GM19351 (cell line): ENCODE data around the gene RNF212.
"Not testable (repeated sequence)": the region's sequence is repeated elsewhere in the genome, so short reads cannot be mapped to it uniquely, and the experiment has no call there.

Source experiments
- ATAC-seq: cut with Tn5 transposase; IDR thresholded peaks from one replicate; pipeline ENCODE4 v1.9.1; 2021; ENCODE audit warnings: mild to moderate bottlenecking, moderate library complexity; ENCODE audit not compliant: unreplicated experiment

The RNF212 gene

DNA sequence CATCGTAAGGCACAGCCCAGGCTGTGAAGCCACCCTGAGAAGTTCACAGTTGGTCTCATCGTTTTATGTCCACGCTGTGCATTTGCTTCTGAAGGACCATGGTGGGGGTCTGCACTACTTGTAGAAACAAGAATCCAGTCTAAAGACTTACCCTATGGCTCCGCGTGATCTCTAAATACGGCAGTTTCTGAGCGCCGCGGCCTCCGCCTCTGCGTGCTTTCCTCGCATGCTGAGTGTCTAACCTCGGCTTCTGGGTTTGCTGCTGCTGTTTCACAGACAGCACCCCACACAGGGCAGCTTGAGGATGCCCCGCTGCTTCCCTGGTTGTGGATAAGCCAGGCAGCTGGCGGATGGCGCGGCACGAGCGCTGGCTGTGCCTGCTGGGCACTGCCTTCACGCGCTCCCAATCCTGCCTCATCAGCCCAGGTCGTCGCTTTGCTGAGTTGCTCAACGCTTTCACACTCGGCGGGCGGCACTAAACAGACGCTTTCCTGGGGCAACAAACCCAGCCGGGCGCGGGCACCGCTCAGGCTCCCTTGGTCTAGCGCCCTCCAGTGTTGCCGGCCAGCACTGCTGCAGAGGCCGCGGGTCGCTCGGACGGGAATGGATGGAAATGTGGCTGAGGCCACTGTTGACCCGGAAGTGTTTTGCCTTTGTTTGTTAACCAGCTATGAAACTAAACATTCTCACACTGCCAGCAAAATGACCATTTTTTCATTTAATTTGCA, 62.7 kb downstream of the RNF212 start:
- no peak for ATAC-seq

DNA sequence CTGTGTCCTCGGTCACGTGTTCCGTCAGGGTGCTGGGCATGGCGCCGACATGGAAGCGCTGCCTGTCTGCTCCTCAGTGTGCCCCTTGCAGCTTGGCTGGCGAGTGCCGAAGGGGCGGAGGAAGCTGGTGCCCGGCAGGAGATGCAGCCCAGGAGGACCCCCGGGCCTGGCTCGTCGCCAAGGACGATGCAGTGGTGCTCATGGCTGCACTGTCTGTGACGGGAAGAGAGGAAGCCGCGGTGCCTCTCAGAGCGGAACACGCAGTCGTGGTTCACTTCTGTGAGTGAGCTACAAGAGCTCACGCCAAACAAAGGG, 63.8 kb downstream of the RNF212 start:
- ATAC-seq: no peak

DNA sequence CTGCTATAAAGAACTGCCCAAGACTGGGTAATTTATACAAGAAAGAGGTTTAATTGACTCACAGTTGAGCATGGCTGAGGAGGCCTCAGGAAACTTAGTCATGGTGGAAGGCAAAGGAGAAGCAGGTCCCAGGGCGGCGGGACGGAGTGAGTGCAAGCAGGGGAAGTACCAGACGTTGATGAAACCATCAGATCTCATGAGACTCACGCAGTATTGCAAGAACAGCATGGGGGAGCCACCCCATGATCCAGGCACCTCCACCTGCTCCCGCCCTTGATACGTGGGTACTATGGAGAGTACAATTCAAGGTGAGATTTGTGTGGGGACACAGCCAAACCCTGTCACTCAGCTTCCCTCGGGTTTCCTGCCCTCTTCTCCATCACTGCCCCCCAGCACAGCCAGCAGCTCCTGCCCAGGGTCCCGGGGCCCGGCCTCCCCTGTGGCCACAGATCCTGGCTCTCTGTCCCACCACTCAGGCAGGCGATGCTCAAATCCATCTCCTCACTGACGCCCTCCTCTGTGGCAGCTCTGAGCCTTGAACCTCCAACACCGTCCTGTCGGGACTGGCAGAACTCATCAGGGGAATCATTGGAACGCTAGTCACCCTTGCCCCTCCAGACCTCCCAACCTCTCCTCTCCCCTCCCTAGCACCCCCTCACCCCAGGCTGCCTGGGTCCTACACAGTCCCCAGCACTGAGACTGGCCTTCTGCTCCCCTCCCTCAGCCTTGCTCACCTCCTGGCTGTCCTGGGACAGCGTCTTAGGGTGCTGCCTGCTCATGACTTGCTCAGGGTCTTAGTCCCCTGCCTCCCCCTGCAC, 64.4 kb downstream of the RNF212 start:
- no peak for ATAC-seq

DNA sequence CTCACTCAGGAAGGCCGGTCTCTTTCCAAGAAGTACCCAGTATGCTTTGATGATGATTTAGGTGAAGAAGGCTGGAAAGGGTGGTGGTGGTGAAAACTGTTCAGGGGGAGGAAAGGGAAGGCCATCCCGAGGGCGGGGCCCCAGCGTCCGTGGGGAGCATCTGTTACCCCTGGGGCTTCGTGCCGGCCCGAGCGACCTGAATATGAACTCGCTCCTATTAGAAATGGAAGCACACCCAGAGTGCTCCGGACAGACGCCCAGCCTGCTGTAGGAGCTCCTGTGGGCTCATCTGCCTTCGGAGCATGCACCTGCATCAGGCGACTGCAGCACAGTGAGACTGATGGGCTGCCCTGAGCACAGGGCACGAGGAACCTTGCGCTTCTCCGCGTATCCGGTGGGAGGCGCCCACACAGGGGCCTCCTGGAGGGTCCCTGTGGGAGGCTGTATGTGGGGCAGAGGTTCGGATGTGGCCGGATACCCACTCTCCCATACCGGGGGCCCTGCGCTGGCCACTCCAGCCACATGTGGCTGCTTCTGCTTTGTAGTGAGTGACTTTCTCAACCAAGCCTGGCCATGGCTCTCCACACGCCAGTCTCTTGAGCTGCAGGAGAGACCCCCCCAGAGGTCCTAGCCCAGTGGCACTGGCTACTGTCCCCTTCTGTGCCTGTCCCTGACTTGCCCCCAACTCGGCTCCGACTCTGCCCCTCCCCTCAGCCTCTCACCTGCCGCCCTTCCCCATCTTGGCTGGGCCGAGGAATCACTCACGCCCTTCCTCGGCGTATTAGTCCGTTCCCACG, 65.2 kb downstream of the RNF212 start:
- no peak for ATAC-seq

DNA sequence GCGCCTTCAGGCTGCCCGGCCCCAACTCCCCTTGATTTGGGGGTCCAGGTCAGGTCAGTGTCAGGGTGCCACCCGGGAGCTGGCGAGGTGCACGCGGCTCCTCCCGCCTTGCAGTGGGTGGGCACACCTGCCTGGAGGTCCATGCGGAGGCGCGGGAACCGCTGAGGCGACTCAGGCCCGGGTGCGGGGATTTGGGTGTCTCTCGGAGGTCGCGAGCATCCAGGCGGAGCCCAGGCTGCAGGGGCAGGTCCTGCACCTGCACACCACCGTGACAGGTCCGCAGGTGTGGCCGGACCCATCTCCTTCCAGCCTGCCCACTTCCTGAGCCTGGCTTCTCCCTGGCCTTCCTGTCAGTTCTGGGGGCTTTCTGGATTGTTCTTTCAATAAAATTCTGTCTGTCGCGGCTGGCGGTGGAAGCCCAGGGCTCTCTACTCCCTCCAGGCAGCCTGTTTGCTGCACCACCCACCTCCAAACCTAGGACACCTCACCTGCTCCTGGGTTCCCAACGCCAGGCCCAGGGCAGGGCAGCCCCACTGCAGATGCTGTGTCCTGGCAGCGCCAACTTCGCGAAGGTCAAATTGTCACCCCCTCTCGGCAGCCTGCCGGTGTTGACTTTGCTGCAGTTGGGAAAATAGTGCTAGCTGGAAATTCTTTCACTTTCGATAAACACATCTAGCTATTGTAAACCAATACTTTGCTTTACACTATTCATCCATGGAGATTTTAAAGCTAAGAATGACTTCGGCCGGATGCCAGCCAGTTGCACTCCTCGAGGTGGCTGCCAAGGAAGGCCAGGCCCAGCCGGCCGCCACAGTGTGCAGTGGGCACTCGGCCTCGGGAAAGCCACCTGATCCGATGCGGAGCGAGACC, 66.0 kb downstream of the RNF212 start:
- ATAC-seq: no peak

DNA sequence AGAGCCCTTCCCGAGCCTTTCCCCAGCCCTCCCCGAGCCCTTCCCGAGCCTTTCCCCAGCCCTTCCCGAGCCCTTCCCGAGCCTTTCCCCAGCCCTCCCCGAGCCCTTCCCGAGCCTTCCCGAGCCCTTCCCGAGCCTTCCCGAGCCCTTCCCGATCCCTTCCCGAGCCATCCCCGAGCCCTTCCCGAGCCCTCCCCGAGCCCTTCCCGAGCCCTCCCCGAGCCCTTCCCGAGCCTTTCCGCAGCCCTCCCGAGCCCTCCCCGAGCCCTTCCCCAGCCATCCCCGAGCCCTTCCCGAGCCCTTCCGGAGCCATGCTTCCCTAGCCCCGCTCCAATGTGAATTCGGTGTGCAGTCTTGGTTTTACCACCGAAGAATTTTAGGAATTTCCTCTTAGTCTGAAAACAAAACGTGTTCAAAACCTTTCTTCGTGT, 66.8 kb downstream of the RNF212 start:
- ATAC-seq: not testable (repeated sequence)

DNA sequence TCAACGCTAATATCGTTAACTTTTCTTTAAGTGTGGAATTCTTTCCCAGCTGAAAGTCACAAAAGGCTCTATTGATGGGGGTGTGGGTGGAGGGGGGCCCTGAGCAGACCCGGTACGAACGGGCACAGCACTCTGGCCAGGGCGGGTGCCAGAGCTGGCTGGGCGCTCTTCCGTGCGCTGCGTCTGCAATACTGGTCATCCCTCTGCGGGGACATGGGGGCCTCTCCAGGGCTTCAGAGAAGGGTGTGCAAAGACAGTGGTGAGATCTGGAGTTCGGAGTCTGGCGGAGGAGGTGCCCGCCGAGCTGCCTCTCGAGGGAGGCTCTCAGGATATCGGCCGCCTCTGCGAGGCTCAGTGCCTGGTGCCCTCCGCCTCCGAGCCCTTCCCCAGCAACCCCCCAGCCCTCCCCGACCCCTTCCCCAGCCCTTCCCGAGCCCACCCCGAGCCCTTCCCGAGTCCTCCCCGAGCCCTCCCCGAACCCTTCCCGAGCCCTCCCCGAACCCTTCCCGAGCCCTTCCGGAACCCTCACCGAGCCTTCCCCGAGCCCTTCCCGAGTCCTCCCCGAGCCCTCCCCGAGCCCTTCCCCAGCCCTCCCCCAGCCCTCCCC, 67.7 kb downstream of the RNF212 start:
- ATAC-seq: no peak

DNA sequence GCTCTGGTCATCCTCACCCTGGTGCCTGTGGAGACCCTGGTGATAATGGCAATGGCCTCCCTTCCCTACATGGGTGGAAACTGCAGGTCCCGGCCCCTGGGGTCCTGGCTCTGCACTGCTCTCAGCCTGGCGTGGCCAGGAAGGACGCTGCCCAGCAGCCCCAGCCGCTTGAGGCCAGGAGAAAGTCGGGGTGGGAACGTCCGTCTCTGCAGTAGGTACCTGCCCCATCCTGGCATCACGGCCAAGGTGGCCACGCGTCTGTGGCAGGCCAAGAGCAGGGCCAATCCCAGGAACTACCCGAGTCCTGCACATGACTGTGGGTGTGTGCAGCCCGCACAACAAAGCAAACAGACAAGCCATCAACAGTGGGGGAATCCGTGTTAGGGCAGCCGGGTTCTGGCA, 68.2 kb downstream of the RNF212 start:
- ATAC-seq: no peak

DNA sequence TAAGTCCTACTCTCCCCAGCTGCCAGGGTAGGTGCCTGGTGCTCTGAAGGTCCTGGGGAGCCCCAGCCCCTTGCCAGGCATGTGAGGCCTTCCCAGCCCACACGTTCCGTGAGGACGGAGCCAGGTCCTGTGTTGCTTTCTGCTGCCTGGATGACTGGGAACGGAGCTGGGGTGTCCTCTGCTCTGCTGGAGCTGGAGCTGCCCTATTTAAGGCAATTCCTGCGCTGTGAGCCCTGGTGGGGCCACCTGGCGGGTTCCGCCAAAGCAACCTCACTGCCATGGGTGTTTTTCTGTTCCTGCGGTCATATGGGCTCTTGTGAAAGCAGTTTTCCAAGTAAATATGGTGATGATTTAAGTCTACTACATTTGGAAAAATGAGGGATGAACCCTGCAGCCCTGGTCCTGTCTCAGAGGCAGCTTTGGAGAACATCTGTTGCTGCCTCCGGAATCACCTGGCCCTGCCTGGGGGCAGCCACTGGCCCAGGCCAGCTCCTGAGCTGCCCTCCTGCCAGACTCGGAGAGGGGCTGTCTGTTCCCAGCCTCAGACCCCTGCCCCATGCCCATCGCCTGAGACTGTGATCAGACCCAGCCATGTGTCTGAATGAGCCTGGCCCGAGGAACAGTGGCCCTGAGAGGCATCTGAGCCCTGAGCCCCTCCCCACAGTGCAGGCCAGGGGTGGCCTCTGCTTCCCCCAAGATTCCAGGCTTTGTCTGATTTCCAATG, 68.7 kb downstream of the RNF212 start:
- ATAC-seq: no peak

DNA sequence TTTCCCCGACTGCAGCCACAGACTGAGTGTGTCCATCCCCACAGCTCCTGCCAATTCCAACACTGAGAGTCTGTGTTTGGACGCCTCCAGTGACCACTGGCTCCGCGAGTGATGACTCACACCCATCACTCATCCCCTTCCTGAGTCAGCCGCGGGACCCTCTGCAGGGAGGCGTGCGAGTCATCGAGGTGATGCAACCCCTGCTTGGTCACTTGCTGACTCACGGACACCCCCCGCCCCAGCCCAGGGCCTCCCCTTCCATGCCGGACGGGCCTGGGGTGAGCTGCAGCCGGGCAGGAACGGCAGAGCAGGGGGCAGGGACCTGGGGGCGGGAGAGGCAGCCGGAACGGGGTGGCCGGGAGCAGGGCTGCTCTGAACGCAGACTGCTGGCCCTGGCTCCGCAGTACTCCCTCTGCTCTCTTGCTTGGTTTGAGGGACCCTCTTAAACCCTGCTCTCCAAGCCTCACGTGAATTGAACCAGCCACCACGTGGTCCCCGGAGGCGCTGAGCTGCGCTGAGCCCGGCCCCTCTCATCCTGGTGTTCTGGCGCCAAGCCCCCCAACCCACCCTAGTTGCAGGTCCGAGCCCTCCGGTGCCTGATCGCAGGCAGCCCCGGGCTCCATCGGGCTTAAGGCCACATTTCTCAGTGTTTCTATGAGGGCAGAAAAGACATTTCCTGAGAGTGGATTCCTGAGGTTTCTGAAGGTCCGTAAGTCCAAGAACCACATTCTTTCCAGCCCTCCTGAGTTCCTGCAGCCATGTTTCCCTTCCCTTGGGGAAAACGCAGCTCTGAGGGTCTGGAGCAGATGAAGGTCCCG, 69.5 kb downstream of the RNF212 start:
- ATAC-seq: no peak

DNA sequence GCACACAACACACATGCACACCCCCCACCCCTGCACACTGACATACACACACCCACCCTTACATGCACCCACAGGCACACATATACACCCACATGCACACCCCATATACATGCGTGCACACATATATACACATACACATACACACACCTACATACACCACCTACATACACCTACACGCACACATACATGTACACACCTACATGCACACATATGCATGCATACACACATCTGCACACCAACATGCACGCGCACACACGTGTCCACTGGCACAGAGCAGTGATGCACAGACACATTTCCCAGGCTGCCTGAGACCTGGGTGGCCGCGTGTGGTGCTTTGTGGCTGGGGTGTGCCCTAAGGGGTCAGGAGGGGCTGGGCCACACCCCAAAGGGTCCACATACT, 70.2 kb downstream of the RNF212 start:
- ATAC-seq: no peak

DNA sequence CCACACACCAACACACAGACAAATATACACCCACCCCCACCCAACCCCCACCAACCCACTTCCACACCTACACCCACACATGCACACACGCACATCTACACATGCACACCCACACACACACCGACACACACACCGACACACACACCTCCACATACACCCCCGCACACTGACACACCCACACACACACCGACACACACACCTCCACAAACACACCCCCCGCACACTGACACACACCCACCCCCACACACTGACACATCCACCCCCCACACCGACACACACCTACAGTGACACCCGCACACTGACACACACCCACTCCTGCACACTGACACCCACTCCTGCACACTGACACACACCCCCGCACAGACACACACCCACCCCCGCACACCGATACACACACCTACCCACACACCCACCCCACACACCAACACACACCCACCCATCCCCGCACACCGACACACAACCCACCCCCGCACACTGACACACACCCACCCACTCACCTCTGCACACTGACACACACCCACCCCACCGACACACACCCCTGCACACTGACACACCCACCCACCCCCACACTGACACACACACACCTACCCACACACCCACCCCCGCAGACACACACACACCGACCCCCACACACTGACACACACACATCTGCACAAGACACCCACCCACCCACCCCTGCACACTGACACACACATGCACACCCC, 70.9 kb downstream of the RNF212 start:
- no peak for ATAC-seq

DNA sequence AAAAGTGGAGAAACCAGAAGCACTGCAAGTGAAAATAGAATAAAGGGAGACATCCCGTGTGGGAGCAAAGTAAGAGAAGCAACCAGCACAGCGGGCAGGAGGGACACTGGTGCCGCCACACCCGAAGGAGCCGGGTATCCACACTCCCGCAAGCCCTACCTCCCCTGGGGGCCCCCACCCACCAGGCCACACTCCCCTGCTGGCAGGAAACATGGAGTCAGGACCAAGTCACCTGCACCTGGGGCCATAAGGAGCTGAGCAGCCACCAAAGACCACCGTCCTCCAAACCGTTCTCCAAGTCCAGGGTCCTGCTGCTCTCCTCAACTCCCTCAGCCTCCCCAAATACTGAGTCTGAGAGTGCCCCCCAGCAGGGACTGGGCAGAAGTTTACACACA, 71.4 kb downstream of the RNF212 start:
- no peak for ATAC-seq

DNA sequence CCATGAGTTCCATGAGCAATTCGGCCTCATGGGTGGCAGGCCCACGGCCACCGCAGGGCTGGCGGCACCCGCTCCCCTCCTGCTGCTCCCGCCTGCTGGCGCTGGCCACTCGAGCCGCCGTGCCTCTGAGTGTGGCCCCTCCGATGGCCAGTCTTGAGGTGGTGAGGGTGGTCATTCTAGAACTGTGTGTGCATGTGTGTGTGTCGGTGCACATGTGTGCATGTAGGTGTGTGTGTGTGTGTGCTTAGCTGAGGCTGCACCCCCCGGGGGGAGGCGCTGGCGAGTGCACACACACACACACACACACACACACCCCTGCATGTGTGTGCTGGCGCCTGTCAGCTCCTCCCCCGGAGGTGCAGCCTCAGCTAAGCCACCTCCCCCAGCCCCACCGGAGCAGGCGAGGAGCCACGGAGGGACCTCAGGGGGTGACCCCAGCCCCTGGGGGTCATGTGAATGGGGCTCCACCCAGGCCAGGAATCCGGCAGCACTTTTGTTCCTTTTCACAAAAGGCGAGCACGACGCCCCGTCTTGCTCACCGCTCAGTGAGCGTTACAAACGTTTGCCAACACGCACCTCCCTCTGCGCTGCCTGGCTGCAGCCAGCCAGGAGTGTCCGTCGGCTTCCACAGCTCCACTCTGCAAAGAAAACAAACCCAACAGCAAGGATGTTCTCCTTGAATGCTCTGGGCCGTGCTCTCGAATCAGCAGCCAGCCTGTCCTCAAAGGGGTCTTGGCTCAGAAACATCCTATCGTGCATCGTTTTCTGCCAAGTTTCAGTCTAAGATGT, 72.0 kb downstream of the RNF212 start:
- no peak for ATAC-seq

DNA sequence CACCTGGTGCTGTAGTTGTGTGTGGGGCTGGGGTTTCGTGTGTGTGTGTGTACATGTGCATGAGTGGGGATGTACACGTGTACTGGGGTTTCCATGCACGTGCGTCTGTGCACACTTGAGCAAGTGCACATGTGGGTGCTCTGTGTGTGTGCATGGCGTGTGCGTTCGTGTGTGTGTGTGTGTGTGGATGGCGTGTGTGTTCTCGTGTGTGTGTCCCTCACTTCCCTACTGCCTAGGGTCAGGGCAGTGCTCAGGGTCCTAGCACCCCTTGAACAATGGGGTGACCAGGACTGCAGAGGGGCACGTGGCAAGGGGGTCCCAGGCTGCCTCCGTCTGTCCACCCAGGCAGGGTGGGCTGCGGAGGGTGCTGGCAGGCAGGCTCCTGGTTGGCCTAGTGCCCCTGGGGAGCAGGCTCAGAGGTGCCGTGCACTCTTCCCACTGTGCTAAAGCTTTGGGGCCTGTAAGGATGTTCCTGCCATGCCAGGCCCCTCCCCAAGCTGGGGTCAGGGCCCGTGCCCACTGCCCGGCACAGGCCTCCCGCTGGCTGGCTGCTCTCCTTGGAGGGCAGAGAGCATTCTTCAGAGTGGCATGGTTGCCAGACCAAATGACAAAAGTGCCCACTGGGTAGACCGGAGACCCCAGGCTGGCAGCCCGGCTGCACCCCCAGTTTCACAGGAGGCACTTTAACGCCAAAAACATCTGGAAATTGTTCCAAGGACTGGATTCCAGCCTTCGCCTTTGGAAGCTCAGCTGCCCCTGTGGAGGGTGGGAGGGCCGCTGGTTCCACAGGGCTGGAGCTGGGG, 72.8 kb downstream of the RNF212 start:
- ATAC-seq: no peak

DNA sequence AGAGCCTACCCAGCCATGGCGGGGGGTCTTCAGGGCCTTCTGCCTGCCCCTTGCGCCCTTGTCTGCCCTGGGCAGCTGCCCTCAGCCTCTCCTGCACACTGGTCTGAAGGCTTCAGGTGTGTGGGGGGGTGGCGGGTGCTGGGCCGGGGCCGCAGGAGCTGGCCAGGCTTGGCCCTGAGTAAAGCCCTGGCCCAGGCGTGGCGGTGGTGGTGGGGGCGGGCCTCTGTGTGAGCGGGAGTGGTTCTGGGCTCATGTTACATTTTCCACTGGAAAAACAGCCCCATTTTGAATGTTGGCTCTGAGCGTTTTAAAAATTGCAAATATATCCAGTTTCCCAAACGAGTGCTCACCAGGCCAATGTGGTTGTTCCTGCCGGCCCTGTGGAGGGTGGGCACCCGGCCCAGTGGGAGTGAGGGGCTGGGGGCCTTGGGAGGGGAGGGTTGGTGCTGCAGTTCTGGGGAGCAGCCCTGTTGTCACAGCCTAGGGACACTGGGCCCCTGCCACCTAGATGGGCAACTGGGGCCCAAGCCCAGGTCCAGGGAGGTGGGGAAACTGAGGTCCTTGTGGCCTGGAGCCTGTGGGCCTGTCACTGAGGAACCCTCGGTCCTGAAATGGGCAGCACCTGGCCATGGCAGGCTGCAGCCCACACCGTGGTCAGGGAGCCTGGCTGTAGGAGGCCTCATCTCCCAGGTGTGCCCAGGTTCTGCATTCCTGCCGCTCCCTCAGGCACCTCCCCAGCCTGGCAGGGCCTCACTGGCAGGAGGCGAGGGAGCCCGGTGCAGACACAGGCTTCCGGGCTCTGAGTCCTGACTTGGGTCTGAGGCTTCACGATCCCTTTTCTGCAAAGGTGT, 73.6 kb downstream of the RNF212 start:
- no peak for ATAC-seq
